GM21717 (cell line): ENCODE results near the gene CTRL.

Experiments used
- ATAC-seq: cut with Tn5 transposase; IDR thresholded peaks from one replicate; pipeline ENCODE4 v1.9.1; 2021; ENCODE audit warnings: mild to moderate bottlenecking, moderate library complexity; ENCODE audit not compliant: unreplicated experiment

CTRL gene

GRCh38 chr16:67963292-67963661, 31.6 kb upstream of the CTRL start:
- no peak for ATAC-seq

- ATAC-seq: no peak
Observed at GRCh38 chr16:67962135-67962534, 30.5 kb upstream of the CTRL start.

- ATAC-seq: no peak
Observed at GRCh38 chr16:67961551-67961957, 29.9 kb upstream of the CTRL start.

GRCh38 chr16:67959536-67960329, 28.1 kb upstream of the CTRL start:
- ATAC-seq: no peak

DNA sequence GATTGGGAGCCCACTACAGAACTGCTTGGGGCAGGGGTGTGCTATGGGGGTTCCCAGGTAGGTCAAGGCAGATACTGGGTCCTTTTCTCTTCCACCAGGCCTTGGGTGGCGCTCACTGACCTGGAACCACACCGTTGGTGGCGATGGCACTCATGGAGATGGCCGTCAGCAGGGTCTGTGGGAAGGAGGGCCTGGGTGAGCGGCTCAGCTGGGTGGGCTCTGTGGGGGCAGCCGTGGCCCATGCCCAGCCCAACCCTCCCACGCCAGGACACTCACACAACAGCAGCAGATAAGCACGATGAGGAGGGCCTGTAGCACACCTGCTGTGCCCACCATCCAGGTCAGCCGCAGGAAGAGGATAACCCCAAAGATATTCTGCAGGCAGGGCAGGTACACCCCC, 26.0 kb upstream of the CTRL start:
- no peak for ATAC-seq

- ATAC-seq: no peak
Observed at GRCh38 chr16:67954421-67955196, 22.9 kb upstream of the CTRL start.

GRCh38 chr16:67953641-67954375, 22.1 kb upstream of the CTRL start:
- no peak for ATAC-seq

- no peak for ATAC-seq
Observed at GRCh38 chr16:67951485-67951884, 19.8 kb upstream of the CTRL start.

GRCh38 chr16:67950335-67950843, 18.7 kb upstream of the CTRL start:
- ATAC-seq: no peak

- ATAC-seq: no peak
Observed at GRCh38 chr16:67949645-67950044, 18.0 kb upstream of the CTRL start.

DNA sequence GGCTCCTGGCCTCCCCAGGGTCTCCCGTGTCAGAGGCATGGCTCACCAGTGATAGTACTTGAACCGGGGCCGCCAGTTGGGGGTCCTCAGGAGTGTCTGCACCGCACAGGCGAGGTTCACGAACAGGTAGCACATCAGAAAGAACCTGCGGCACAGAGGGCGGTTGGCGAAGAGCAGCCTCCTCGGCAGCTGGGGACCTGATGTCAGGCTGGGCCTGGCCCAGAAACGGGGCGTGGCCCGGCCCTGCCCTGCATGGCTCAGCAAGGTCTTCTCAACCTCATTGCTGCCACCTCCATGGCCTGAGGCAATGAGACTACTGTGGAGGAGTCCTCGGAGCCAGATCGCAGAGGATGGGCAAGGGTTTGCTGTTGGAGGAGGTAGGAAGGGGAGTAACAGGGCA, 16.4 kb upstream of the CTRL start:
- no peak for ATAC-seq

GRCh38 chr16:67946966-67947558, 15.4 kb upstream of the CTRL start:
- no peak for ATAC-seq

DNA sequence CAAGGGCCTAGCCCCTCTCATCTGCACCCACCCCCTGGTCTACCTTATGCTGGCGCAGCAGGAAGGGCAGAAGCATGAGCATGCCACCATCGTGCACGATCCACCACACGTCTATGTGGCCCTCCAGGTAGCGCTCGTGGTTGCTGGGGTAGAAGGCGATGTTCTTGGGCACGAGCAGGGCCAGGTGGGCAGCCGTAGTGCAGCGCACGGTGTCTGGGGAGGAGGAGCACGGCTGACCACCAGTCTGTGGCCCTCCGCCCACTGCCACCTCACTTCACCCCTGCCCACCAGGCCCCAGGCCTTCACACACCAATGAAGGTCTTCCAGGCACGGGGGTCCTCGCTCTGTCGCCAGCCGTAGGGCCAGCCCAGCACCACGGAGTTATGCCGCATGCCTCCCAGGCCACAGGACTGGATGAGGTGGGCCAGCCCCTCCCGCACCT, 14.5 kb upstream of the CTRL start:
- ATAC-seq: no peak

DNA sequence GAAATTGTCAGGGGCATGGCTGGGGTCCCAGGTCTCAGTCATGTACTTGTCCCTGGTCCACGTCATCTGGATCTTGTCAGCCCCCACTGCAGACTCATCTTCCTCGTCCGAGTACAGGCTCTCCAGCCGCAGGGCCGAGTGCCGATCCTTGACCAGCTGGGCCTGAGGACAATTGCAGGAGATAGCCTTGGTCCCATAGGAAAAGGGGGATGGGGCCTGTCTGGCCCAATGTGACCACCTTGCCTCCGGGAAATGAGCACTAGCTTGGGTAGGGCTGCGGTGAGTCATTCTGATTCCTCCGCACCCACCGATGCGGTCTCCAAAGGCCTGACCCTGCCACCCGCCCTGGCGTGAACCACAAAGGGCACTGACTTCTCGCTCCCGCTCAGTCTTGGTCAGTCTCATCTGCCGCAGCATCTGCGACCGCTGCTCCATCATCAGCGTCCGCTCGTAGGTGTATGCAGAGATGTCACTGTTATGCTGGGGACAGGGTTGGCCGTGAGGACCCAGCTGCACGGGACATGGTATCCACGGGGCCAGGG, 13.8 kb upstream of the CTRL start:
- no peak for ATAC-seq

DNA sequence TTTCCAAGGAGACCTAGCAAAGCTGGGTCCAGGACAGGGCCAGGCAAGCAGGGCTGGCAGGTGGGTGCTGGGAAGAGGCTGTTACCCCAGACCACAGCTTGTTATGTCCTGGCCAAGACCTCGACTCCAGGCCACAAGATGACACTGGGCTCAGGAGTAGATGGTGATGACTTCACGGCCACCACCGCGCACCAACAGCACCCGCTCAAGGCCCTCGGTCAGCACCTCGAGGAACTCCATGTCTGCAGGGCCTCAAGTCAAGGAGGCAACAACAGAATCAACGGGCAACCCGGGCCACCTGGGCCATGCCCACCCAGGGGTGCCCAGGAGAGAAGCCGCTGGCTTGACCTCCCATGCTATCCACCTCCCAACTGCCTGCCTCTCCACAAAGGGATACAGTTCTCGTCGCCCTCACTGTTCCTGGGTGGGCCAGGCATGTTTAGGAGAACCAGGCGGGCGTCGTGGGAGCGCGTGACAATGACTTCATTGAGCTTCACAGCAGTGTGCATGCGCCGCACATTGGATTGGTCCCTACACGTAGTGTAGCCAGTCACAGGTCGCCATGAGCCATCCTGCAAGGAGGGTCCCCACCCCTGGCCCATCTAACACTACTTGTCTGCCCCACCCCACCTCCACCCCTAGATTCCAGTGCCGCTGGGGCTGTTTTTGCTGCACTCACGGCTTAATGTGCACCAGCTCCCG, 13.2 kb upstream of the CTRL start:
- no peak for ATAC-seq

DNA sequence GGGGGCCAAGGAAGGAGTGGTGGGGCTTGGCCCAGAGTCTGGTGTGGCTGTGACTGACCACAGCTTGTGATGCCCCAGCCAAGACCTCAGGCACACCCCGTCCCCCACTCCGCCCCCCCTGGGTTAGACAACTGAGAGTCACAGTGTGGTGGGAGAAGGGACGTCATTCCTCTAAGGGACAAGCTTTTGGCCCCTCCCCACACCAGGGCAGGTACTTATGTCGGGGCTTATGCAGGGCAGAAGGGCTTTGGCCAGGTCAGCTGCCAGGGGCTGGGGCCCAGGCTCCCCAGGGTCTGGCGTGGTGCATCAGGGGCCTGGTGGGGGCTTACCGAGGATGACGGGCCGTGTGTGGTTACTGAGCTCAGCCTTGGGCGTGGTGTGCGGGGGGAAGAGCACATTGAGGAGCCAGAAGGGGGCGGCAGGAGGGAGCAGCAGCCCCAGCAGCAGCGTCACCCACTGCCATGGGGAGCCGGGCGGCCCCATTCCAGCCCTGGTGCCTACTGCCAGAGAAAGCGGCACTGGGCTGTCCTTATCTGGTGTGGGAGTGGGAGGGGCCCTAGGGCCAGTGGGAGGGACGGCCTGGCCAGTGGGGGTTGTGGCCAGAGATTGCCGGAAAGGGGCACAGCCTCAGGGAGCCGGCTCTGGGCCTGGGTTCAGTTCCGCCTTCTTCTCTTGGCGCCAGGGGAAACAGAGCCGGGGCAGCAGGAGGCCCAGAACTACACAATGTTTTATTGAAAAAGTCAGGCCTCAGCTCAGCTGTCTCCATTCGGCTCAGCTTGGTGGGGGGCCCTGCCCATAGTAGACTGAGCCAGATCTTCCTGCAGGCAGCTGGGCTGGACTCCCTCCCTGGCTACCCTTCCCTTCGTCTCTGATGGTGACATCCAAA, 12.2 kb upstream of the CTRL start, which contains the start of gene LCAT:
Gene LCAT, minus strand, starts transcription at position 502 of the 886 bp plus-strand sequence. Its CDS starts 19 bp downstream, at position 483.
- no peak for ATAC-seq

GRCh38 chr16:67943256-67943618, 11.6 kb upstream of the CTRL start:
- no peak for ATAC-seq

DNA sequence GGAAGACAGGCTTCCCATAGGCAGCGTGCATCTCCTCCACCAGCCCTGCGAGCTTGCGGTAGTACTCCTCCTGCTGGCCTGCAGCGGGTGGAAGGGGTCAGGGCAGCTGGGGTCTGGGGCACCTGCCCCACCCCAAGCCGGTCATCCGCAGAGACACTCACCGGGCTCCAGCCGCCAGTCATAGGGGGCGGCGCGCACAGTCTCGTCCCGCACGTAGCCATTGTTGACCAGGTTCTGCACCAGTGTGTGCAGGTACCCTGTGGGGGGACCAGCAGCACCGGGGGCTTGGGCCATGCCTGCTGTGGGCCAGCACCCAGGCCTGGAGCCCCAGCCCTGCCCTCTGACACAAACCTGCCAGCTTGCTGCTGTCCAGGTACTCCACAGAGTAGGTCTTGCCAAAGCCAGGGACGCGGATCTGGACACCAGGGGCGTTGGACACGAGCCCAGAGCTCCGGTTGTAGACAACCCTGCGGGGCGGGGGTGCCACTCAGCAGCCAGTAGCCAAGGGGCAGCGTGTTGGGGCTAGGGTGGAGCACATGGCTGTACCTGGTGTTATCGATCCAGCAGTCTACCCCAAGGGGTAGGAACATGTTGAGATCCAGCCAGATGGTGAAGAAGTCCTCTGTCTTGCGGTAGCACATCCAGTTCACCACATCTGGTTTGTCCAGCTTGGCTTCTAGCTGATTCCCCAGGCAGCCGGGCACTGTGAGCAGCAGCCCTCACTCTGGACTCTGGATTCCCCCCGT, 11.0 kb upstream of the CTRL start:
- ATAC-seq: no peak

- ATAC-seq: no peak
Observed at GRCh38 chr16:67942200-67942509, 10.5 kb upstream of the CTRL start.
